Measurements from ENCODE around the gene TMEM72. TPM values are rescaled to one million over a fixed set of nuclear protein-coding genes. Genes with fewer than 3 reads are reported as not detected.
A peak's percentile ranks its signal among the peaks of the same experiment; 100 is the strongest.

Gene TMEM72
- total RNA-seq, 1 donor from 2014 or later: not detected

- H3K9me3 Mint-ChIP-seq (ENCODE audit: unreplicated experiment): peaks cover 4% of the 10 kb centered on the region
- peaks cover 5% of the 10 kb centered on the region for H3K36me3 Mint-ChIP-seq (ENCODE audit: low read depth, unreplicated experiment)
- no peak for DNase-seq (ENCODE audit: low spot score)
- no peak for TF ChIP-seq CTCF (IDR thresholded peaks at IDR 0.05; ENCODE audit: unreplicated experiment)
- H3K27me3 Mint-ChIP-seq (ENCODE audit: unreplicated experiment): peaks cover 4% of the 10 kb centered on the region
- no peak overlapping the region for H3K4me3 Mint-ChIP-seq (ENCODE audit: unreplicated experiment)
- peaks cover 21% of the 10 kb centered on the region for H3K4me1 Mint-ChIP-seq (ENCODE audit: unreplicated experiment)
- H3K27ac Mint-ChIP-seq (ENCODE audit: unreplicated experiment): no peak overlapping the region
These were observed 40.6 kb downstream of the TMEM72 start for GRCh38 chr10:44951576-44952226.

GRCh38 chr10:44952779-44953231, 41.7 kb downstream of the TMEM72 start:
- Mint-ChIP-seq H3K27ac (ENCODE audit: unreplicated experiment) (peak overlapping the region; percentile 52), H3K9me3 (ENCODE audit: unreplicated experiment) (peaks cover 4% of the 10 kb centered on the region), H3K4me3 (ENCODE audit: unreplicated experiment) (no peak overlapping the region), H3K27me3 (ENCODE audit: unreplicated experiment) (peaks cover 4% of the 10 kb centered on the region), H3K36me3 (ENCODE audit: low read depth, unreplicated experiment) (peaks cover 9% of the 10 kb centered on the region), H3K4me1 (ENCODE audit: unreplicated experiment) (peaks cover 16% of the 10 kb centered on the region)
- no peak for DNase-seq (ENCODE audit: low spot score)
- no peak for TF ChIP-seq CTCF (IDR thresholded peaks at IDR 0.05; ENCODE audit: unreplicated experiment)

GRCh38 chr10:44954042-44954441, 42.9 kb downstream of the TMEM72 start:
- Mint-ChIP-seq H3K9me3 (ENCODE audit: unreplicated experiment) (peaks cover 4% of the 10 kb centered on the region), H3K36me3 (ENCODE audit: low read depth, unreplicated experiment) (peaks cover 9% of the 10 kb centered on the region), H3K4me1 (ENCODE audit: unreplicated experiment) (peaks cover 19% of the 10 kb centered on the region), H3K27me3 (ENCODE audit: unreplicated experiment) (peaks cover 6% of the 10 kb centered on the region), H3K27ac (ENCODE audit: unreplicated experiment) (no peak overlapping the region), H3K4me3 (ENCODE audit: unreplicated experiment) (no peak overlapping the region)
- no peak for TF ChIP-seq CTCF (IDR thresholded peaks at IDR 0.05; ENCODE audit: unreplicated experiment)
- DNase-seq (ENCODE audit: low spot score): no peak

GRCh38 chr10:44954962-44955361, 43.8 kb downstream of the TMEM72 start:
- peaks cover 6% of the 10 kb centered on the region for H3K27me3 Mint-ChIP-seq (ENCODE audit: unreplicated experiment)
- H3K4me1 Mint-ChIP-seq (ENCODE audit: unreplicated experiment): peaks cover 19% of the 10 kb centered on the region
- H3K27ac Mint-ChIP-seq (ENCODE audit: unreplicated experiment): peak overlapping the region; percentile 42
- H3K9me3 Mint-ChIP-seq (ENCODE audit: unreplicated experiment): peaks cover 4% of the 10 kb centered on the region
- H3K4me3 Mint-ChIP-seq (ENCODE audit: unreplicated experiment): no peak overlapping the region
- H3K36me3 Mint-ChIP-seq (ENCODE audit: low read depth, unreplicated experiment): peaks cover 9% of the 10 kb centered on the region
- TF ChIP-seq CTCF (IDR thresholded peaks at IDR 0.05; ENCODE audit: unreplicated experiment): no peak
- no peak for DNase-seq (ENCODE audit: low spot score)

GRCh38 chr10:44955413-44956070, 44.4 kb downstream of the TMEM72 start:
- Mint-ChIP-seq H3K4me1 (ENCODE audit: unreplicated experiment) (peaks cover 24% of the 10 kb centered on the region), H3K27me3 (ENCODE audit: unreplicated experiment) (peaks cover 5% of the 10 kb centered on the region), H3K4me3 (ENCODE audit: unreplicated experiment) (no peak overlapping the region), H3K36me3 (ENCODE audit: low read depth, unreplicated experiment) (peaks cover 9% of the 10 kb centered on the region), H3K27ac (ENCODE audit: unreplicated experiment) (no peak overlapping the region), H3K9me3 (ENCODE audit: unreplicated experiment) (peaks cover 4% of the 10 kb centered on the region)
- TF ChIP-seq CTCF (IDR thresholded peaks at IDR 0.05; ENCODE audit: unreplicated experiment): no peak
- no peak for DNase-seq (ENCODE audit: low spot score)
